Activated CD8-positive, alpha-beta memory T cell treated with anti-CD3 and anti-CD28 coated beads, Interleukin-2, amount 50 U/mL, for 24 hours (primary cell): ENCODE results near the gene PROM1.

ENCODE experiments used
- DNase-seq: peaks from one replicate; pipeline ENCODE4 v3.0.0-alpha.2; 2020; ENCODE audit errors: extremely low read depth

PROM1 gene

GRCh38 chr4:15986907-15987306 lies 96.9 kb downstream of the PROM1 start:
- DNase-seq: no peak

GRCh38 chr4:15983610-15984009 lies 100.2 kb downstream of the PROM1 start:
- DNase-seq: no peak

GRCh38 chr4:15982842-15983524 lies 100.8 kb downstream of the PROM1 start:
- DNase-seq: no peak

- no peak for DNase-seq
Observed at GRCh38 chr4:15976456-15977447, 107.1 kb downstream of the PROM1 start.

GRCh38 chr4:15971068-15971801 lies 112.6 kb downstream of the PROM1 start:
- no peak for DNase-seq

- DNase-seq: no peak
Observed at GRCh38 chr4:15968551-15969300, 115.1 kb downstream of the PROM1 start.

GRCh38 chr4:15965325-15965724 lies 118.5 kb downstream of the PROM1 start:
- no peak for DNase-seq

GRCh38 chr4:15964159-15964558 lies 119.7 kb downstream of the PROM1 start:
- DNase-seq: no peak

- no peak for DNase-seq
Observed at GRCh38 chr4:15963576-15963975, 120.2 kb downstream of the PROM1 start.

- DNase-seq: peak; percentile 28
Observed at GRCh38 chr4:15963001-15963451, 120.8 kb downstream of the PROM1 start, which contains the start of gene FGFBP2. Gene FGFBP2 (minus strand): TSS chr4:15963175. CDS start chr4:15963129, 46 bp downstream.

- DNase-seq: no peak
Observed at GRCh38 chr4:15961781-15962510, 121.9 kb downstream of the PROM1 start.

GRCh38 chr4:15958562-15958961 lies 125.3 kb downstream of the PROM1 start:
- no peak for DNase-seq

GRCh38 chr4:15956179-15956850 lies 127.5 kb downstream of the PROM1 start:
- peak; percentile 69 for DNase-seq

- no peak for DNase-seq
Observed at GRCh38 chr4:15955670-15956069, 128.2 kb downstream of the PROM1 start.

GRCh38 chr4:15953625-15954024 lies 130.2 kb downstream of the PROM1 start:
- no peak for DNase-seq

GRCh38 chr4:15951781-15952180 lies 132.0 kb downstream of the PROM1 start:
- no peak for DNase-seq

GRCh38 chr4:15948826-15949225 lies 135.0 kb downstream of the PROM1 start:
- DNase-seq: no peak

- no peak for DNase-seq
Observed at GRCh38 chr4:15947684-15948083, 136.1 kb downstream of the PROM1 start.

- DNase-seq: no peak
Observed at GRCh38 chr4:15945516-15945915, 138.3 kb downstream of the PROM1 start.

GRCh38 chr4:15944895-15945294 lies 138.9 kb downstream of the PROM1 start:
- no peak for DNase-seq
